Posterior vena cava (tissue), 2 donors: ENCODE measurements around the gene SMG6. TPM values are rescaled to one million over a fixed set of nuclear protein-coding genes. Genes with fewer than 3 reads are reported as not detected.

ENCODE experiments used
- DNase-seq: peaks from one replicate; pipeline ENCODE4 v3.0.0-alpha.2; 2020; ENCODE audit warnings: low spot score
- intact Hi-C, 2 donors: fragments of 100-400 bp; cut with DNase I; formaldehyde crosslinking; loops; one replicate each; pipeline versions ENCODE4 v1.14.1 to v1.14.2; 2022 to 2023
- total RNA-seq, 2 donors: library from RNA; stranded (reverse); fragmentation: NEBNext Ultra II Directional; extraction: Animal tissue kit (Norgen Biotek cat#: 25700); gene quantifications; one replicate each; pipeline ENCODE4 v1.2.1, GENCODE V29; 2021
- donor health status: DM: yes; HTN: yes; CAD: no.
- donor health status: DM: yes; HTN: yes; CAD: no.

Gene SMG6
- total RNA-seq, 2 donors from 2014 or later: 36.2 to 43.8 TPM

- peak; percentile 95 for DNase-seq
- intact Hi-C loops: loop anchor here (2.0 kb wide), 1 partner anchor 191 kb away; no protein-coding TSS in a partner anchor
These were observed 250.0 kb downstream of the SMG6 start for GRCh38 chr17:2053380-2054261.

GRCh38 chr17:2051933-2052559 is 251.5 kb downstream of the SMG6 start:
- no peak for DNase-seq
- intact Hi-C loops: no loop called here

- no peak for DNase-seq
- intact Hi-C loops: no loop called here
These were observed 252.3 kb downstream of the SMG6 start for GRCh38 chr17:2051061-2051932.

GRCh38 chr17:2050300-2051060 is 253.1 kb downstream of the SMG6 start:
- DNase-seq: peak; percentile 92
- intact Hi-C loops: no loop called here

- intact Hi-C loops: no loop called here
- DNase-seq: peak; percentile 97
These were observed 254.0 kb downstream of the SMG6 start for GRCh38 chr17:2049333-2050299.

- intact Hi-C loops: no loop called here
- DNase-seq: no peak
These were observed 254.8 kb downstream of the SMG6 start for GRCh38 chr17:2048805-2049204.

GRCh38 chr17:2047590-2047989 is 256.0 kb downstream of the SMG6 start:
- intact Hi-C loops: no loop called here
- DNase-seq: no peak

- no peak for DNase-seq
- intact Hi-C loops: no loop called here
These were observed 259.2 kb downstream of the SMG6 start for GRCh38 chr17:2044263-2044894.

- intact Hi-C loops: no loop called here
- no peak for DNase-seq
These were observed 259.8 kb downstream of the SMG6 start for GRCh38 chr17:2043785-2044184.

- intact Hi-C loops: no loop called here
- no peak for DNase-seq
These were observed 260.7 kb downstream of the SMG6 start for GRCh38 chr17:2042933-2043332.

- DNase-seq: no peak
- intact Hi-C loops: no loop called here
These were observed 261.2 kb downstream of the SMG6 start for GRCh38 chr17:2042390-2042847.

- intact Hi-C loops: no loop called here
- peak; percentile 98 for DNase-seq
These were observed 261.8 kb downstream of the SMG6 start, which contains the start of gene OVCA2 for GRCh38 chr17:2041561-2042389. TSS of gene OVCA2 (plus strand) at chr17:2042022. CDS start at chr17:2042048, 26 bp downstream.

- intact Hi-C loops: no loop called here
- no peak for DNase-seq
These were observed 262.5 kb downstream of the SMG6 start for GRCh38 chr17:2040942-2041560.

GRCh38 chr17:2040219-2040827 is 263.3 kb downstream of the SMG6 start:
- DNase-seq: no peak
- intact Hi-C loops: no loop called here

GRCh38 chr17:2037155-2037554 is 266.4 kb downstream of the SMG6 start:
- intact Hi-C loops: no loop called here
- DNase-seq: no peak
